Measurements from ENCODE around the gene EPAS1. TPM values are rescaled to one million over a fixed set of nuclear protein-coding genes. Genes with fewer than 3 reads are reported as not detected.

The EPAS1 gene
- total RNA-seq, 1 donor from 2014 or later = 0.15 TPM

GRCh38 chr2:46351750-46352138, 54.5 kb downstream of the EPAS1 start:
- no peak overlapping the region for H3K9ac ChIP-seq
- Mint-ChIP-seq H3K4me3 (no peak overlapping the region), H3K36me3 (no peaks in the 10 kb centered on the region), H3K27me3 (ENCODE audit: insufficient read depth, low read depth) (peaks cover 8% of the 10 kb centered on the region), H3K27ac (no peak overlapping the region), H3K9me3 (no peaks in the 10 kb centered on the region), H3K4me1 (peaks cover 4% of the 10 kb centered on the region)
- H4K20me1 ChIP-seq (ENCODE audit: low read depth) = no peaks in the 10 kb centered on the region
- H3K27me3 ChIP-seq = no peaks in the 10 kb centered on the region
- no peak overlapping the region for H3K4me3 ChIP-seq
- H3K4me2 ChIP-seq = no peak overlapping the region
- no peaks in the 10 kb centered on the region for H3K4me1 ChIP-seq
- no peak overlapping the region for H3K27ac ChIP-seq
- TF ChIP-seq EZH2phosphoT487 (IDR thresholded peaks at IDR 0.05) (no peak), CTCF (IDR thresholded peaks at IDR 0.05) (no peak), EZH2 (IDR thresholded peaks at IDR 0.05) (no peak)
- no peaks in the 10 kb centered on the region for H3K9me3 ChIP-seq (ENCODE audit: low read depth)
- DNase-seq (ENCODE audit: low spot score) = no peak
- peak overlapping the region; percentile 6 for H2AFZ ChIP-seq (replicated peaks)
- H3F3A ChIP-seq (ENCODE audit: low read depth) = no peaks in the 10 kb centered on the region
- H3K79me2 ChIP-seq (ENCODE audit: low read depth) = no peaks in the 10 kb centered on the region
- H3K36me3 ChIP-seq = no peaks in the 10 kb centered on the region

- no peak for DNase-seq (ENCODE audit: low spot score)
Observed at GRCh38 chr2:46352621-46353020, 55.4 kb downstream of the EPAS1 start.

GRCh38 chr2:46353509-46353908, 56.3 kb downstream of the EPAS1 start:
- Histone ChIP-seq H3K79me2 (ENCODE audit: low read depth) (no peaks in the 10 kb centered on the region), H2AFZ (replicated peaks) (no peak overlapping the region), H3K4me1 (no peaks in the 10 kb centered on the region), H3K4me3 (no peak overlapping the region), H3K27ac (no peak overlapping the region), H3K4me2 (no peak overlapping the region), H3K27me3 (no peaks in the 10 kb centered on the region), H3K9me3 (ENCODE audit: low read depth) (no peaks in the 10 kb centered on the region), H3K9ac (no peak overlapping the region), H4K20me1 (ENCODE audit: low read depth) (no peaks in the 10 kb centered on the region), H3K36me3 (no peaks in the 10 kb centered on the region), H3F3A (ENCODE audit: low read depth) (no peaks in the 10 kb centered on the region)
- Mint-ChIP-seq H3K36me3 (no peaks in the 10 kb centered on the region), H3K4me3 (no peak overlapping the region), H3K4me1 (peaks cover 4% of the 10 kb centered on the region), H3K27ac (no peak overlapping the region), H3K9me3 (peaks cover under 1% of the 10 kb centered on the region), H3K27me3 (ENCODE audit: insufficient read depth, low read depth) (peaks cover 8% of the 10 kb centered on the region)
- TF ChIP-seq CTCF (IDR thresholded peaks at IDR 0.05) (no peak), EZH2 (IDR thresholded peaks at IDR 0.05) (no peak), EZH2phosphoT487 (IDR thresholded peaks at IDR 0.05) (no peak)
- DNase-seq (ENCODE audit: low spot score) = no peak

More at GRCh38 chr2:46352621-46353020, 55.4 kb downstream of the EPAS1 start:
- H2AFZ ChIP-seq (replicated peaks) = no peak overlapping the region
- no peak overlapping the region for H3K4me3 ChIP-seq
- H3K9me3 Mint-ChIP-seq = no peaks in the 10 kb centered on the region
- no peaks in the 10 kb centered on the region for H4K20me1 ChIP-seq (ENCODE audit: low read depth)
- H3K79me2 ChIP-seq (ENCODE audit: low read depth) = no peaks in the 10 kb centered on the region
- no peaks in the 10 kb centered on the region for H3K27me3 ChIP-seq
- no peak overlapping the region for H3K4me2 ChIP-seq
- TF ChIP-seq CTCF (IDR thresholded peaks at IDR 0.05) (no peak), EZH2 (IDR thresholded peaks at IDR 0.05) (no peak), EZH2phosphoT487 (IDR thresholded peaks at IDR 0.05) (no peak)
- H3K36me3 Mint-ChIP-seq = no peaks in the 10 kb centered on the region
- peaks cover 4% of the 10 kb centered on the region for H3K4me1 Mint-ChIP-seq
- no peaks in the 10 kb centered on the region for H3K4me1 ChIP-seq
- no peaks in the 10 kb centered on the region for H3K36me3 ChIP-seq
- H3K27ac ChIP-seq = no peak overlapping the region
- no peaks in the 10 kb centered on the region for H3F3A ChIP-seq (ENCODE audit: low read depth)
- no peak overlapping the region for H3K9ac ChIP-seq
- H3K27me3 Mint-ChIP-seq (ENCODE audit: insufficient read depth, low read depth) = peaks cover 10% of the 10 kb centered on the region
- no peaks in the 10 kb centered on the region for H3K9me3 ChIP-seq (ENCODE audit: low read depth)
- H3K4me3 Mint-ChIP-seq = no peak overlapping the region
- H3K27ac Mint-ChIP-seq = no peak overlapping the region
